H1 (cell line): ENCODE results near the gene CALML5.

ENCODE experiments used
- GTF2F1 ChIP-seq: IDR thresholded peaks from 2 replicates; pipeline ENCODE4 v1.6.1; 2012; ENCODE audit warnings: low read depth, low read length, improper control_type of control experiment, borderline replicate concordance
- HDAC6 ChIP-seq: IDR thresholded peaks from one replicate; pipeline ENCODE4 v1.7.1; 2012; ENCODE audit warnings: low read depth, mild to moderate bottlenecking, inconsistent platforms, low read length, moderate library complexity
- KDM1A ChIP-seq: fragments of 200-600, 300-600 bp; sonication (generic); IDR thresholded peaks from 2 replicates; pipeline ENCODE4 v1.7.1; 2016; ENCODE audit warnings: mild to moderate bottlenecking, low read length, borderline replicate concordance
- NRF1 ChIP-seq: IDR thresholded peaks from 2 replicates; pipeline ENCODE4 v1.6.1; 2011; ENCODE audit warnings: mild to moderate bottlenecking, low read depth, low read length, improper control_type of control experiment
- POLR2A ChIP-seq, 2 experiments: IDR thresholded peaks; 1 replicate in 1 of 2; 2 replicates in 1 of 2; pipeline ENCODE4 v1.6.1; 2011; ENCODE audit warnings: low read depth in 2 of 2, low read length in 2 of 2, mild to moderate bottlenecking in 2 of 2; ENCODE audit errors: control extremely low read depth in 1 of 2
- TAF1 ChIP-seq: IDR thresholded peaks from 2 replicates; pipeline ENCODE4 v1.6.1; 2011; ENCODE audit warnings: mild to moderate bottlenecking, low read depth, low read length
- TCF12 ChIP-seq: IDR thresholded peaks from 2 replicates; pipeline ENCODE4 v1.6.1; 2011; ENCODE audit warnings: low read depth, mild to moderate bottlenecking, low read length
- ZNF274 ChIP-seq: IDR thresholded peaks from 2 replicates; pipeline ENCODE4 v1.7.0; 2012; ENCODE audit warnings: low read length, borderline replicate concordance; ENCODE audit errors: extremely low read depth
- TF ChIP-seq, protein P1 (sequence below), 3 experiments: IDR thresholded peaks; 1 replicate in 2 of 3; 2 replicates in 1 of 3; pipeline versions ENCODE4 v1.5.1 to v1.6.1; 2011; ENCODE audit warnings: low read length in 3 of 3, mild to moderate bottlenecking in 3 of 3, inconsistent platforms in 2 of 3, low read depth in 1 of 3, moderate library complexity in 1 of 3; ENCODE audit not compliant: insufficient read depth in 1 of 3; ENCODE audit errors: control extremely low read depth in 1 of 3
- TF ChIP-seq, protein P2 (sequence below): IDR thresholded peaks from 2 replicates; pipeline ENCODE4 v1.6.1; 2011; ENCODE audit warnings: low read length, improper control_type of control experiment

DNA sequence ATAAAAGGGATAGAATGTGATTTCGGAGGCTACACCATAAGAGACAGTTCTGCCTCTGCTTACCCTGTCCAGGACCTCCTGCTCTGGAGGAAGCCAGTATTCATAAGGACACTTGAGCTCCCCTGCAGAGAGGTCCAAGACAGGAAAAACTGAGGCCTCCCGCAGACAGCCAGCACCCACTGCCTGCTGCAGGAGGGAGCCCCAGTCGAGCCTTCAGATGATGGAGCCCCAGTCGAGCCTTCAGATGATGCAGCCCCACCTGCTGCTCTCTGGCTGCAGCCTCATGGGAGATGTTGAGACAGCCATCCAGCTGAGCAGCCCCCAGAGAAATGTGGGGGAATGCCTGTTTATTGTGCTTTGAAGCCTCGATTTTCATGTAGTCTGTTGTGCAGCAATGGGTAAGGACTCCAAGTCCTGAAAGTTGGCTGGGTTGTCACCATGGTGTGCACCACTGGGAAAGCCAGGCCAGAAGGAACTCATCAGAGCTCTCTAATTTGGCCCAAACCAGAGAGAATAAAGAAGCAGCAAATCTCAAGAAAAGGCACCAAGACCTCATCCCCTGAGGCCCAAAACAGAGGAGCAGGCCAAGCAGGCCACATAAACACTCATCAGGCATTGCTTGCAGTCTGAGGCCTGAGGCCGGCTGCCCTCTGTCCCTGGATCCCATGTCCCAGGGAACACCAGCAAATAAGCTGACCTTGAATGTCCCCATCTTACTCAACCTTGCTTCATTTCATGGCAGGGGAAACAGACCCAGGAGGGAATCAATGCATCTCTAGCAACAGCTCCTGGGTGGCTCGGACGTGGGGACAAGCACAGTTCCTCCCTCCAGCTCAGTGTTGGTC is 30.9 kb downstream of the CALML5 start:
- TF ChIP-seq GTF2F1 (no peak), TAF1 (no peak), POLR2A (IDR thresholded peaks at IDR 0.05; ENCODE audit: control extremely low read depth in 1 of 2, low read depth in 2 of 2, low read length in 2 of 2) (no peak), TCF12 (no peak), NRF1 (no peak), ZNF274 (no peak), HDAC6 (no peak), KDM1A (no peak)
- TF ChIP-seq, protein P1, sequence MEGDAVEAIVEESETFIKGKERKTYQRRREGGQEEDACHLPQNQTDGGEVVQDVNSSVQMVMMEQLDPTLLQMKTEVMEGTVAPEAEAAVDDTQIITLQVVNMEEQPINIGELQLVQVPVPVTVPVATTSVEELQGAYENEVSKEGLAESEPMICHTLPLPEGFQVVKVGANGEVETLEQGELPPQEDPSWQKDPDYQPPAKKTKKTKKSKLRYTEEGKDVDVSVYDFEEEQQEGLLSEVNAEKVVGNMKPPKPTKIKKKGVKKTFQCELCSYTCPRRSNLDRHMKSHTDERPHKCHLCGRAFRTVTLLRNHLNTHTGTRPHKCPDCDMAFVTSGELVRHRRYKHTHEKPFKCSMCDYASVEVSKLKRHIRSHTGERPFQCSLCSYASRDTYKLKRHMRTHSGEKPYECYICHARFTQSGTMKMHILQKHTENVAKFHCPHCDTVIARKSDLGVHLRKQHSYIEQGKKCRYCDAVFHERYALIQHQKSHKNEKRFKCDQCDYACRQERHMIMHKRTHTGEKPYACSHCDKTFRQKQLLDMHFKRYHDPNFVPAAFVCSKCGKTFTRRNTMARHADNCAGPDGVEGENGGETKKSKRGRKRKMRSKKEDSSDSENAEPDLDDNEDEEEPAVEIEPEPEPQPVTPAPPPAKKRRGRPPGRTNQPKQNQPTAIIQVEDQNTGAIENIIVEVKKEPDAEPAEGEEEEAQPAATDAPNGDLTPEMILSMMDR (IDR thresholded peaks at IDR 0.05; ENCODE audit: control extremely low read depth in 1 of 3, insufficient read depth in 1 of 3, low read depth in 1 of 3, low read length in 3 of 3) = no peak
- TF ChIP-seq, protein P2, sequence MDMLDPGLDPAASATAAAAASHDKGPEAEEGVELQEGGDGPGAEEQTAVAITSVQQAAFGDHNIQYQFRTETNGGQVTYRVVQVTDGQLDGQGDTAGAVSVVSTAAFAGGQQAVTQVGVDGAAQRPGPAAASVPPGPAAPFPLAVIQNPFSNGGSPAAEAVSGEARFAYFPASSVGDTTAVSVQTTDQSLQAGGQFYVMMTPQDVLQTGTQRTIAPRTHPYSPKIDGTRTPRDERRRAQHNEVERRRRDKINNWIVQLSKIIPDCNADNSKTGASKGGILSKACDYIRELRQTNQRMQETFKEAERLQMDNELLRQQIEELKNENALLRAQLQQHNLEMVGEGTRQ = no peak
